HG02884 (cell line): Measurements from ENCODE around the gene ORC6.

ENCODE experiments used
- ATAC-seq: cut with Tn5 transposase; IDR thresholded peaks from one replicate; pipeline ENCODE4 v1.9.1; 2021; ENCODE audit warnings: mild to moderate bottlenecking, moderate library complexity; ENCODE audit not compliant: unreplicated experiment

Gene ORC6

DNA sequence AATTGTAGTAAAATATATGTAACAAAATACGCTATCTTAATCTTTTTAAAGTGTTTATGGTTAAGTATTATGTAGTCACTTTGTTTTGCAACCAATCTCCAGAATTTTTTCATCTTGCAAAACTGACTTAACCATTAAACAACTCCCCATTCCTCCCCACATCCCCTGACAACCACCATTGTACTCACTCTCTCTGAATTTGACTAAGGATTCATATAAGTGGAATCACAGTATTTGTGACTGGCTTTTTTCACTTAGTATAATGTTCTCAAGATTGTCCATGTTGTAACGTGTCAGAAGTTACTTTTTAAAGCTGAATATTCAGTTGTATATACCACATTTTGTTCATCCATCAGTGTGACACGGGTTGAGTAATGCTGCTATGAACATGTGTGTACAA, 10.6 kb downstream of the ORC6 start:
- no peak for ATAC-seq

DNA sequence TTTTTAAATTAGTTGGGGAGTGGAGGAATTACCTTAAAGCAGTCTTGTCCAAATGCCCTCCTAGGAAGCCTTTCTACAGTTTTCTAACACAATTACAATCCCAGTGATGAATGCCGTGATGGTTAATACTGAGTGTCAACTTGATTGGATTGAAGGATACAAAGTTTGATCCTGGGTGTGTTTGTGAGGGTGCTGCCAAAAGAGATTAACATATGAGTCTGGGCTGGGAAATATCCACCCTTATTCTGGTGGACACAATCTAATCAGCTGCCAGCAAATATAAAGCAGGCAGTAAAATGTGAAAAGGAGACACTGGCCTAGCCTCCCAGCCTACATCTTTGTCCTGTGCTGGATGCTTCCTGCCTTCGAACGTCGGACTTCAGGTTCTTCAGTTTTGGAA, 12.2 kb downstream of the ORC6 start:
- no peak for ATAC-seq

DNA sequence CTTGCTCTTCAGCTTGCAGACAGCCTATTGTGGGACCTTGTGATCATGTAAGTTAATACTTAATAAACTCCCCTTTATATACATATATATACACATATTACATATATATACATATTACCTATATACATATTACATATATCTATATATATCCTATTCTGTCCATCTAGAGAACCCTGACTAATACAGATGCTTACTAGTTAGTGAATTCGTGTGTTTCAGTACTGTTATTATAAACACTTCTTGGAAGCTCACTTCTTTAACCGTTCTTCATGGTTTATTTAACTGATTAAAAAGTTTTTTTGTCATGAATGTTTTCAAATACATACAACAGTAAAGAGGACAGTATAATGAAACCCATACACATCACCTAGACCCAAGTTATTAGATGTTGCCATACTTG, 12.6 kb downstream of the ORC6 start:
- no peak for ATAC-seq

DNA sequence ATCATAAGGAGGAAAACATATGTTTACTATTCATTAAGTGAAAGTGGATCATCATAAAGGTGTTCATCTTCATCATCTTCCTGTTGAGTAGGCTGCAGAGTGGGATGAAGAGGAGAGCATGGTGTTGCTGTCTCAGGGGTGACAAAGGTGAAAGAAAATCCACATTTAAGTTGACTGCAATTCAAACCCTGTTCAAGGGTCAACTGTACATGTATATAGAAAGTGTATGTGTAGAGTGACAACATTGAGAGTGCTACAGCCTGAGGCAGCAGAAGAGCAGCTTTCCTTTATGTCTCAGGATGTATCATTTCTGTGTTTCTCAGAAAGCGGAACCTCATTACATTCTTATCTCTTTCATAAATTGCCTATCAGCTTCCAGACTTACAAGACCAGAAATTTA, 17.2 kb downstream of the ORC6 start:
- no peak for ATAC-seq

DNA sequence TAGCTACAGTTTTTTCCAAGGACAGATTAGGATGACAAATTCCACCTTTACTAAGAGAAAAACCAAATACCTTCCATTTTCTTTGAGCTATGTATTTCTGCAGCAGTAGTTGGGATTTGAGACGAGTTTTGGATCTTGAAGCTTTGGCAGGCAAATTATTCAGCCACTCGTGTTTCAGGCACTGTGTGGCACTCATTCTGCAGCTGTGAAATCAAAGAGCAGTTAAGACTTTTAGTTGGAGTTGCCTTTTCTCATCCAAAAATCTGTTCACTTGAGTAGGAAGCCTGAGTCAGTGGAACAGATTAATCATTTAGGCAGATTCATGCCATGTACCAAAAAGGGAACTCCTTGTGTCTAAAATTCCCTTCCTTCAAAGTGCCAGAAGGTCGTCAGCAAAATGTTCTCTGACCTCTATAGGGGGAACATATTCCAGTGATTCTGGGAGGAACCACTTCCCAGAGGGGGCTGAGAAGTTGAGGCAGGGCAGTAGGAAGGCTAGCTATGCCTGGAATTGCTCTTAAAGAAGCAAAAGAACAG, 20.1 kb downstream of the ORC6 start:
- ATAC-seq = no peak

DNA sequence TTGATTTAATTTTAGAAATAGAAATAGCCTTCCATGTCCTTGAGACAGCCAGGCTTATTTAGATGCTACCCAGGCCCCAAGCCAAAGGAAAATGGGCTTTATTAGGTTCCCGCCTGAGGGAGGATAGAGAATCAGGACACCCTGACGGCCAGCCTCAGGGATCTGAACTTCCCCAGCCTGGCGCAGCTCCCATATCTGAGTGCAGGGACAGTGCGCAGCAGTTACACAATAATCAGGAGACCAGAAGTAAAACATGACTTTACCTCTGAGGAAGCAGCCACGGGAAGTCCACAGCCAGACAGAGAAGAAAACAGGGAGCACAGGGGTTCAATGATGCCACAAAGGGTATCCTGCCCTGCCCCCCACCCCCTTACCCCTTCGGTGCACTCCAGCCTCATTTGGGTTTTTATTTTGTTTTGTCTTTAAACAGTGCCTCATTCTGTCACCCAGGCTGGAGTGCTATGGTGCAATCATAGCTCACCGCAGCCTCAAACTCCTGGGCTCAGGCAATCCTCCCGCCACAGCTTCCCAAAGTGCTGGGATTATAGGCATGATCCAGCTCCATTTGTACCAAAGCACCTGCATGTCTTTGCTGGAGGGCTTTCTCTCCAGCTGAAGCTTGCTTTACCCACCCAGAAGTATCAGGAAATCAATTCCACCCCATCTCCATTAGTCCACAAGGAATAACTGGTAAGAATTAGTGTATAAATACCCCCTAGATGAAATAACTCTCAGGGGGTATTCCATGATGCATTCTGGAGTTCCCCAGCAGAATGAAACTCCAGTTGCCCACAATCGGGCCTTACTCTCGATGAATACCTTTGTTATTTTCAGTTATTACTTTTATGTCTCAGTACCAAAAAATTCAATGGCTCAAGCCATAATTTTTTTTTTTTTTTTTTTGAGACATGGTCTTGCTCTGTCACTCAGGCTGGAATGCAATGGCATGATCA, 21.9 kb downstream of the ORC6 start:
- no peak for ATAC-seq

DNA sequence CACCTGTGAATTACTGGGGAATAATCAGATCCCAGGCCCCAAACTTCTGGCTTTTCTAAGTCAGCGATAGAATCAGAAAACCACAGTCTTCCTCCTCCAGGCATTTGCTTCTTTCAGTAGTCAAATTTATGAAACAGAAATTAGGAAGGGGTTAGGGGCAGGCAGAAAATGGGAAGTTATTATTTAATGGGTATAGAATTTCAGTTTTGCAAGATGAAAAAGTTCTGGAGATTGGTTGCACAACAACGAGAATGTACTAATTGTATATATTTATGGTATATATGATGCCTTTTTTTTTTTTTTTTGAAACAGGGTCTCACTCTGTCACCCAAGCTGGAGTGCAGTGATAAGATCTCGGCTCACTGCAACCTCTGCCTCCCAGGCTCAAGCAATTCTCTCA, 23.5 kb downstream of the ORC6 start:
- ATAC-seq = no peak

DNA sequence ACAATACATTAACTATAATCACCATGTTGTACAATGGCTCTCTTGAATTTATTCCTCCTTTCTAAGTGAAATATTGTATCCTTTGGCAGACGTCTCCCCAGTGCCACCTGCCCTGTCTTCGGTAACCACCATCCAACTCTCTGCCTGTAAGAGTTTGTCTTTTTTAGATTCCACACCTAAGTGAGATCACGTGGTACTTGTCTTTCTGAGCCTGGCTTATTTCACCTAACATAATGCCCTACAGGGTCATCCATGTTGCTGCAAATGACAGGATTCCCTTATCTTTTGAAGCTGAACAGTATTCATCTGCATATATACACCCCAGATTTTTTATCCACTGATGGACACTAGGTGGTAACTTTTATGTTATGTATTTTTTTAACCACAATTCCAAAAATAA, 24.2 kb downstream of the ORC6 start:
- ATAC-seq = no peak

DNA sequence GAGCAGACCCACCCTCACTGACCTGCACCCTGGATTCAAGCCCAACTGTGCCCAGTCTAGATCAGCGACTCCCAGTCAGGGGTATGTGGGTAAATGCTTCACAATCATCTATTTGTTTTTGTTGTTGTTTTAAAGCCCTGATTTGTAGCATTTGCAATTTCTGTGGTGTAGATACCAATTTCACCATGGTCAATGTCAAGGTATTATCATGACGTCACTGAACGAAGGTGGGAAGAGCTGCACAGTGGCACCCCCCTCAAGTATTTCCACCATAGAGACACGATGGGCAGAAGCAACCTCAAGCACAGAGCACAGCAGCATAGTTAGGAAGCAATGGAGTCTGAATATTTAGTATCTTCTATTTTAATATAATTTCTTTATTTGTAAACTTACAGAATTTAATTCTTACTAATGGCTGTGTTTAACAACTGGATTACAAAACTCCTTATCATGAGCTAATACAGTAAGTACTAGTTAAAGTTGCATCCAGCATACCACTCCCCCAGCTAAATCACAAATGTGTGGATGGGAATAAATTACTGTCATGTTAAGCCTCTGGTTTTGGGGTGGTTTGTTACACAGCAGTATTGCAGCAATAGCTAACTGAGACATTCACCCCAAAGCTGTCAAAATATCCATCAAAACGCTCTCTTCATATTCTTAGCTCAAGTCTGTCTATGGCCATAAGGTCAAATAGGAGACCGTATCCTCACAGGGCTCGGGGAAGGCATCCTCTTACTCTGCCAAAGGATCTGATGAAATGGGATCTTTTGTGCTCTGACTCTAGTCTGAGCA, 25.5 kb downstream of the ORC6 start:
- no peak for ATAC-seq

DNA sequence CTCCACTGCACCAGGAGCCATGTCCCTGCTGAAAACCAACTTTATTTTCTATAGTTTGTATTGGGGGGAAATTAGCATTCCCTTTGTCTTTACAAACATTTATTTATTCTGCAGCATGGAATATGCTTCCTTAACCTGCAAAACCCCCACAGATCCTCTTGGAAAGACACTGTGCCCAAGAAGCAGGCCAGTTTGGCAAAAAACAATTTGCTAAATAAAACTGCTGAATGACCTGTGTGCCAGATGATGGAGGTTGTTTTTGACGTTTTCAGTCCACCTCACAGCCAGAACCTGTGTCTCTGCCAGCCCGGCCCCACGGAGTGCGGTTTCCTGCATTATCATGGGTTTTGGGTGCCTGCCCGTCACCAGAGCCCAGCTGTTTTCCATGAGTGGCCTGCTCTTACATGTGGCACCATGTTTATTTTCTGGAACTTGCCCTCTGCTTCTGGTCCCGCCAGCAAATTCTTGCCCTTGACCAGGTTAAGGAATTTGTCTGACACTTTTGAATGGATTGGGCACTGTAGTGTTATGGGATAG, 26.4 kb downstream of the ORC6 start:
- ATAC-seq = no peak

DNA sequence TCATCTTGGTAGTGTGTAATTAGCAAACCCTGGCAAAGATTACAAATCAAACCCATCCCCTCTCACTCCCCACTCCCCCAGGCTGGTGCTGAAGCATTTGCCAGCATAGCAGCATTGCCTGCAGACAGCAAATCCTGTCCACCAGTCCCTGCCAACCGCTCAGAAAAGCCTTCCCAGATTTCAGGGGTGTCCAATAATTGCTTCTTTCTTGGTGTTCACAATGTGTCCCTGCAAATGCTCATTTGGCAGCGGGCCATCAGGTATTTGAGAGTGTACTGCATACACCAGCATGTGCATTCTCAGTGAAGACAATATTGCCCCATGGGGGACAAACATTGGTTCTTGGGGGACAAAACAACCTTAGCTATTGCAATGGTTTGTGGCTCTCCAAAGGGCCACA, 28.2 kb downstream of the ORC6 start:
- ATAC-seq = no peak

DNA sequence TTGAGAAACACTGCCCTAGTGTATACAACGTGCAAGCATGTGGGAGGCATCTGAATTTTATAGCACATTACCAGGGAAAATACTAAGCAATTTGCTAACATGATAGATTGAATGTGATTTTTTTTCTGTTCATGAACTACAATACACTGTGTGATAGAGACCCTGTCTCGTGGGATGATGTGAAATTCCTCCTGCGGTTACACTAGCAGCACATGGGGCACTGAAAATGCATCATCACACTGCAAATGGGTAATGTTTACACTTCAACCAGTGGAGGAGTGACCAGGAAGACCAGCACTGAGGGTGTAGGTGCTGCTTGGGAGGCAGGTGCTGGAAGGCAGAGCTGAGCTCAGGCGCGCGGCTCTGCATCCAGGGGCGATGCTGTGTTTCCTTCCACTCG, 28.8 kb downstream of the ORC6 start:
- ATAC-seq = no peak

DNA sequence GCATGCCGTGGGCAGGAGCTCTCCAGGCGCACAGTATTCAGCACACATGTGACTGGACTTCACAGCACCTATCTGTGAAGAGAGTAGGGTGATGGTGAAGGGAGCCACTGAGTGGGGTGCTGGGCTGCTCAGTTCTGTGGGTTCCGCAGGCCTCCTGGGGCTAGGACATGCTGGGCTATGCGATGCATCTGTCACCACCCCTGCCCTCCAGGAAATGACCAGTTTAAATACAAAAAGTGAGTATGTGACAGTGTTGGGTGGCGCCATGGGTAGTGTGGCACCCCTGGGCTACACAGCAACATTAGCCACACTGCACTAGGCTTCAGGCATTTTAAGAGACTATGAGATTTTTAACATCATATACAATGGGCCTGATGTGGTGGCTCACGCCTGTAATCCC, 30.1 kb downstream of the ORC6 start:
- no peak for ATAC-seq

DNA sequence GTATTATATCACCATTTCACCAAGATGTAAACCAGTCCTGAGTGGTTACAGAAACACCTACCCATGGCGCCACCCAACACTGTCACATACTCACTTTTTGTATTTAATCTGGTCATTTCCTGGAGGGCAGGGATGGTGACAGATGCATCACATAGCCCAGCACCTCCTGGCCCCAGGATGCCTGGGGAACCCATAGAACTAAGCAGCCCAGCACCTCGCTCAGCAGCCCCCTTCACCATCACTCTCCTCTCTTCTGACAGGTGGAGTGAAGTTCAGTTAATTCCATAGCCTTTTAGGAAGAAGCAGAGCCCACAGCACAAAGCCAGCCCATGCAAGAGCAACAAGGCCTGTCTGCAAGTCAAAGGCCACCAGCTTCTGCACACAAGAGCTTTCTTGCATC, 31.2 kb downstream of the ORC6 start:
- no peak for ATAC-seq

DNA sequence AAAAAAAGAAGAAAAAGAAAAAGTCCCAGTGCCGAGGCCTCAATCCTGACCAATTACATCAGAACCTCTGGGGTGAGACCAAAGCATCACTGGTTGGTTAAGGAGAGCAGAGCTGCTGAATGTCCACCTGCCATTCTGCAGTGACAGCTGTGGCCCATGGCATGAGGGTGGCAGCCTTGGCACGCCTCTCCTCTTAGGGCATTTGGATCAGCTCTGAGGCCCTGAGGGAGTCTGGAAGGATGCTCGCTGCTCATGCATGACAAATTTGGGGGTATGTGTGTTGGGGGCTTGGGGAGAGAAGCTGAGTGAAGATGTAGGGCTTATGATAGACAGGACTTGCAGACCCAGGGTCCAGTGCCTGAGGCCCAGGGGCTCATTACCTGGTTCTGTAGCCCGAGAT, 32.4 kb downstream of the ORC6 start:
- no peak for ATAC-seq

DNA sequence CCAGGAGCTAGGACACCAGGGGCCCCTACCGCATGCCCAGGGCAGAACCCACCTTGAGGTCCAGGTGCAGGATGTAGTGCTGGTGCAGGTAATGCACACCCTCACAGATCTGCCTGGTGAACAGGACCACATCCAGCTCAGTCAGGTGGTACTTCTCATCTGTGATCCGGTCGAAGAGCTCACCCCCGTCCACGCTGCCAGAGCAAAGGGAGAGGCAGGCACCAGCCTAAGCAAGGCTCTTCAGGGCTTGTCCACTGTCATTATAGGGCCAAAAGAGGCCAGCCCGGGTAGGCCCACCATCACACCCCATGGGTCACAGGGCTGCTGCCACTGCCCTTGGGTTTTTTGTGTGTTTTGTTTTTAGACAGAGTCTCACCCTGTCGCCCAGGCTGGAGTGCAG, 37.7 kb downstream of the ORC6 start:
- ATAC-seq = no peak

DNA sequence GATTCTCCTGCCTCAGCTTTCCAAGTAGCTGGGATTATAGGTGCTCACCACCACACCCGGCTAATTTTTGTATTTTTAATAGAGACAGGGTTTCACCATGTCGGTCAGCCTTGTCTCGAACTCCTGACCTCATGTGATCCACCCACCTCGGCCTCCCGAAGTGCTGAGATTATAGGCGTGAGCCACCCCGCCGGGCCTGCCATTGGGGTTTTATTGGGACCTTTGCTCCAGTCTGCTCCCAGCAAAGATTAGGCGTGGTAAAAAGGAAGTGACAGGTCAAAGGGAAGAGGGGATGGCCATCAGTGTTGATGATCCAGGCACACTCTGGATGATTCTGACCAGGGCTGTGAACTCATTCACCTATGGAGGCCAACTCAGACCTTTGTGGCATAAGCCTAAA, 38.2 kb downstream of the ORC6 start:
- ATAC-seq = no peak

DNA sequence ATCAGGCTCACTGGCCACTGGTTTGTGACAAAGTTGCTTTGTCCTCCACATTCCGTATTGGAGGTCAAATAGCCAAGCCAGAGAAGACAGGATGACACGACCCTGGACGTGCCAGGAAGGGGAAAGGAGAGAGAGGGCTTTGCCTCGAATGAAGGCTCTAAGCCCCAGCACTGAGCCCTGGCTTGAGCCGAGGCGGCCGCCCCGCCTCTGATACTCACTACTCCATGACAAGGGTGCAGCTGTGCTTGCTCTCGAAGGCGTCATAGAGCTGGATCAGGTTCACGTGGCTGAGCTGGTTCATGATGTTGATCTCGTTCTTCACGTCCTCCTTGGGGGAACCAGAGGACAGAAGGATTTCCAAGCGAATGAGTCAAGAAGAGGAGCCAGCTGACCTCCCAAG, 39.3 kb downstream of the ORC6 start:
- no peak for ATAC-seq

DNA sequence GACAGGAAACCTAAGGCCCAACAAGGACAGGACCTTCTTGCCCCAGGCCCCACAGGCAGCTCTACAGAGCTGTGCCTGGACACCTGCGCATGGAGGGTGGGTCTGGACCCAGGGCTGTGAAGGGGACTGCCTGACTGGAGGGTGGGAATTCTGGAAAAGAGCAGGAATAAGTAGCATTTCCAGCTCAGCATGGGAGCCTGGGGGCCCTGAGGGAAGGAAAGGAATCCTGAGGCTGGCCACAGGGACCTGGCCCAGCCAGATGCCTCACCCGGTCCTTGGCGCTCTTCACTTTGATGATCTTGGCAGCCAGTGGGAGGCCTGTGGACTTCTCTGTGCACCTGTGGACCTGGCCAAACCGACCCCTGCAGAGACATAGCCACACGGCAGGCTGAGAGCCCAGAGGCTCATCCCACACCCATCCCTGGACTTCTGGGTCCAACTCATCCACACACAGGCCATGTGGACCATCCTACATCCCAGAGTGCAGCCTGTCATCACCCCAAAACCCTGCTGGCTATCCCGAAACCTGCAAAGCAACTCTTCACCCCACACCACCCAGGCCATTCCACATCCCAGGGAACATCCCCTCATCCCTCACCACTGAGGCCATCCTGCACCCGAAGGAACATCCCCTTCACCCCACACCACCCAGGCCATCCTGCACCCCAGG, 40.0 kb downstream of the ORC6 start:
- no peak for ATAC-seq

DNA sequence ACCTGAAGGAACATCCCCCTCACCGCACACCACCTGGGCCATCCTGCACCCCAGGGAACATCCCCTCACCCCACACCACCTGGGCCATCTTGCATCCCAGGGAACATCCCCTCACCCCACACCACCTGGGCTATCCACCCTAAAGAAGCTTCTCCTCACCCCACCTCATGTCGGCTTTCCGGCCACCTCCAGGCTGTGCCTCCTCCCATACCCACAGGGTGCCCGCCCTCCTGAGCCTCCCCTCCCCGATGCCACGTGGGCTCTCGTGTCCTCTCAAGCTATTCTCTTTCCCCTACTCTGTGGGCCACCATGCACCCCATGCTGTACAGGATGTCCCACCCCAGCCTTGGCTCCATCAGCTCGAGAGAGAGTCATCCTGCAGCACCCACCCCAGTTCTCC, 40.7 kb downstream of the ORC6 start:
- no peak for ATAC-seq
